ENCODE results near the gene CAMK1D. TPM values are rescaled to one million over a fixed set of nuclear protein-coding genes. Genes with fewer than 3 reads are reported as not detected.

CAMK1D gene
- total RNA-seq, 1 experiment from 2014 or later: 10.2 TPM

GRCh38 chr10:12568391-12569009, 219.2 kb downstream of the CAMK1D start:
- no peak overlapping the region for H3K27ac Mint-ChIP-seq
- ChIA-PET POLR2A (no interaction called here), CTCF (no interaction called here)
- no peak for TF ChIP-seq ZNF423 (CRISPR knock-in tag; IDR thresholded peaks at IDR 0.05)
- DNase-seq (ENCODE audit: low spot score) (no peak), ATAC-seq (no peak)
- H3K9me3 Mint-ChIP-seq: peaks cover 4% of the 10 kb centered on the region; the same call in 1 of the 2 replicates
- H3K4me1 Mint-ChIP-seq: peaks cover 18% of the 10 kb centered on the region
- no peaks in the 10 kb centered on the region; the same call in 1 of the 2 replicates for H3K27me3 Mint-ChIP-seq (ENCODE audit: low read depth)
- peaks cover 3% of the 10 kb centered on the region; the same call in 1 of the 2 replicates for H3K36me3 Mint-ChIP-seq
- no peak overlapping the region for H3K4me3 Mint-ChIP-seq

GRCh38 chr10:12572281-12572680, 222.9 kb downstream of the CAMK1D start:
- no peaks in the 10 kb centered on the region; the same call in 1 of the 2 replicates for H3K27me3 Mint-ChIP-seq (ENCODE audit: low read depth)
- ChIA-PET POLR2A (no interaction called here), CTCF (no interaction called here)
- peaks cover 26% of the 10 kb centered on the region for H3K9me3 Mint-ChIP-seq
- peaks cover 21% of the 10 kb centered on the region for H3K36me3 Mint-ChIP-seq
- TF ChIP-seq ZNF425 (CRISPR knock-in tag; conservative IDR thresholded peaks at IDR 0.05) (no peak), TCF7 (CRISPR knock-in tag; IDR thresholded peaks at IDR 0.05; ENCODE audit: low read depth) (no peak), ZNF232 (CRISPR knock-in tag; IDR thresholded peaks at IDR 0.05) (no peak)
- no peak overlapping the region for H3K4me3 Mint-ChIP-seq
- ATAC-seq (no peak), DNase-seq (ENCODE audit: low spot score) (no peak)
- H3K4me1 Mint-ChIP-seq: peaks cover 14% of the 10 kb centered on the region
- H3K27ac Mint-ChIP-seq: no peak overlapping the region

DNA sequence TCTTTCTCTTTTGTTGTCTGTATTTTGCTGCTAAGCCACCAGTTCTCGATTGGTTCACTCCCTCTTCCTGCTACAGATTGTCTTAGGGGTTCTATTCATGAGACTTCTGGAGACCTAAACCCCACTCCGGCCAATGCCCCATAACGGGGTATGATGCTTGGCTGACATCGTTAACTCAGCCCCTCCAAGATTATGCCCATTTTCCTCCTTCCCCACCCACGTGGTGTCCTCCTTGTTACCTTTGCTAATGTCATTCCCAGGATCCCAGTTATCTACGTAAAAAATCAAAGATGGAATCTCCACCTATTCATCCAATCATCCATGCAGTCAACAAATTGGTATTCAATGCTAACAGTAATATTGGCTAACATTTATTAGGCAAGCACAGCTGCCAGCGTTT, 228.3 kb downstream of the CAMK1D start:
- Mint-ChIP-seq H3K9me3 (peaks cover 36% of the 10 kb centered on the region), H3K4me1 (no peaks in the 10 kb centered on the region), H3K27ac (no peak overlapping the region), H3K4me3 (no peak overlapping the region), H3K36me3 (peaks cover 24% of the 10 kb centered on the region), H3K27me3 (ENCODE audit: low read depth) (no peaks in the 10 kb centered on the region; the same call in 1 of the 2 replicates)
- CTCF ChIA-PET: no interaction called here
- POLR2A ChIA-PET: no interaction called here
- no peak for DNase-seq (ENCODE audit: low spot score)
- ATAC-seq: no peak
- TF ChIP-seq PREB (CRISPR knock-in tag; IDR thresholded peaks at IDR 0.05; ENCODE audit: borderline replicate concordance) (no peak), ARID4B (CRISPR knock-in tag; IDR thresholded peaks at IDR 0.05; ENCODE audit: borderline replicate concordance) (no peak), HMGA2 (CRISPR knock-in tag; IDR thresholded peaks at IDR 0.05) (no peak), AR (CRISPR knock-in tag; IDR thresholded peaks at IDR 0.05) (no peak), PRRX2 (CRISPR knock-in tag; IDR thresholded peaks at IDR 0.05) (no peak), ZNF219 (CRISPR knock-in tag; IDR thresholded peaks at IDR 0.05; ENCODE audit: borderline replicate concordance) (no peak), ATF1 (CRISPR knock-in tag; IDR thresholded peaks at IDR 0.05) (no peak), CREB1 (CRISPR knock-in tag; IDR thresholded peaks at IDR 0.05) (no peak), CBFB (CRISPR knock-in tag; IDR thresholded peaks at IDR 0.05; ENCODE audit: low read depth) (no peak), CTCF (IDR thresholded peaks at IDR 0.05) (no peak)
- TF ChIP-seq, protein P1, sequence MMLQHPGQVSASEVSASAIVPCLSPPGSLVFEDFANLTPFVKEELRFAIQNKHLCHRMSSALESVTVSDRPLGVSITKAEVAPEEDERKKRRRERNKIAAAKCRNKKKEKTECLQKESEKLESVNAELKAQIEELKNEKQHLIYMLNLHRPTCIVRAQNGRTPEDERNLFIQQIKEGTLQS (CRISPR knock-in tag; conservative IDR thresholded peaks at IDR 0.05): no peak
- TF ChIP-seq, protein P2, sequence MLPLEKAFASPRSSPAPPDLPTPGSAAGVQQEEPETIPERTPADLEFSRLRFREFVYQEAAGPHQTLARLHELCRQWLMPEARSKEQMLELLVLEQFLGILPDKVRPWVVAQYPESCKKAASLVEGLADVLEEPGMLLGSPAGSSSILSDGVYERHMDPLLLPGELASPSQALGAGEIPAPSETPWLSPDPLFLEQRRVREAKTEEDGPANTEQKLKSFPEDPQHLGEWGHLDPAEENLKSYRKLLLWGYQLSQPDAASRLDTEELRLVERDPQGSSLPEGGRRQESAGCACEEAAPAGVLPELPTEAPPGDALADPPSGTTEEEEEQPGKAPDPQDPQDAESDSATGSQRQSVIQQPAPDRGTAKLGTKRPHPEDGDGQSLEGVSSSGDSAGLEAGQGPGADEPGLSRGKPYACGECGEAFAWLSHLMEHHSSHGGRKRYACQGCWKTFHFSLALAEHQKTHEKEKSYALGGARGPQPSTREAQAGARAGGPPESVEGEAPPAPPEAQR (CRISPR knock-in tag; IDR thresholded peaks at IDR 0.05): no peak
- TF ChIP-seq, protein P3, sequence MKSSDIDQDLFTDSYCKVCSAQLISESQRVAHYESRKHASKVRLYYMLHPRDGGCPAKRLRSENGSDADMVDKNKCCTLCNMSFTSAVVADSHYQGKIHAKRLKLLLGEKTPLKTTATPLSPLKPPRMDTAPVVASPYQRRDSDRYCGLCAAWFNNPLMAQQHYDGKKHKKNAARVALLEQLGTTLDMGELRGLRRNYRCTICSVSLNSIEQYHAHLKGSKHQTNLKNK (CRISPR knock-in tag; IDR thresholded peaks at IDR 0.05): no peak

Measured in WTC11 (cell line).